HUES48 (cell line): ENCODE results near the gene CNTNAP2.

ENCODE experiments used
- H3K27ac ChIP-seq: one replicate; pipeline ENCODE4 v1.7.0; 2013; ENCODE audit warnings: low read depth, low read length, inconsistent platforms
- H3K27me3 ChIP-seq: 2 replicates; pipeline ENCODE4 v1.6.1; 2013; ENCODE audit warnings: mild to moderate bottlenecking, low read length; ENCODE audit not compliant: control insufficient read depth, insufficient read depth
- H3K36me3 ChIP-seq: 2 replicates; pipeline ENCODE4 v1.6.1; 2013; ENCODE audit warnings: low read length; ENCODE audit not compliant: control insufficient read depth, insufficient read depth
- H3K4me1 ChIP-seq: 2 replicates; pipeline ENCODE4 v1.6.1; 2013; ENCODE audit warnings: mild to moderate bottlenecking, low read length; ENCODE audit not compliant: control insufficient read depth, insufficient read depth
- H3K4me3 ChIP-seq: 2 replicates; pipeline ENCODE4 v1.5.1; 2013; ENCODE audit warnings: mild to moderate bottlenecking, low read depth, low read length
- H3K9ac ChIP-seq: 2 replicates; pipeline ENCODE4 v1.6.1; 2013; ENCODE audit warnings: mild to moderate bottlenecking, low read depth, low read length, moderate library complexity
- H3K9me3 ChIP-seq: 2 replicates; pipeline ENCODE4 v1.6.1; 2013; ENCODE audit warnings: low read length; ENCODE audit not compliant: control insufficient read depth, insufficient read depth

CNTNAP2 gene

DNA sequence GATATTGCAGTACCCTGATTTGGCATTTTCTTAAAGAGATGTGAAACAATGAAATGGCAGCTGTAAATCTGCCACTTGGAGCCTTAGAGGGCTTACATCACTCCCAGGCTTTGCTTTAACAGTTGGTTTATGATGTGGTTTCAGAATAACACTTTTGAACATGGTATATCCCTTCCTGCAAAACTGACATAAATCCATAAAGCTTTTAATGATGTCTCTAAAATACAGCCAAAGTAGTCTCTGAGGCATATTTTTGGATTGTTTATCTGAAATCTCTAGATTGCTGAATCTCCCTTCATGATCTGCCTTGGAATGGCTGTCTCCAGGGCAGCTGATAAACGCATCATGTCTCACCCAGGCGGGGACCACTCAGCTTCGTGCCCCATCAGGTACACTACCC lies 2096.1 kb downstream of the CNTNAP2 start:
- H3K27ac ChIP-seq = no peak overlapping the region
- H3K36me3 ChIP-seq = no peaks in the 10 kb centered on the region
- H3K9ac ChIP-seq = no peak overlapping the region
- no peaks in the 10 kb centered on the region for H3K27me3 ChIP-seq
- H3K4me3 ChIP-seq = no peak overlapping the region
- peaks cover 3% of the 10 kb centered on the region; the same call in 1 of the 2 replicates for H3K9me3 ChIP-seq
- H3K4me1 ChIP-seq = no peaks in the 10 kb centered on the region

DNA sequence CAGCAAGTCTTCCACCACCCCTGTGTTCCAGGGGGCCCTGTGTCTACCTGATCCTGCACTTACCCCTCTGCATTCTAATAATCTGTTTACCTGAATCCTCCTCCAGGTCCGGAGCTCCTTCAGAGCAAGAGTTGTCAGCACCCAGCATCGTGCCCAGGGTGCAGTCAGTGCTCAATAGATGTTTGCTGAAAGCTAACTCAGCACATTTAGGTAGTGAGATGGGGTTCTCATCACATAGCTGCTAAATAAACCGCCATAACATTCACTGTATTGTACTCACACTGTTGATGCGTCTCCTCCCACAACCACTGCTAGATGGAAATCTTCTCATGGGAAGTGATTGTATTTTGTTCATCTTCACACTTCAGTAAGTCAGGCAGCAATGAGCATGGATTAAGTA lies 2097.5 kb downstream of the CNTNAP2 start:
- H3K27me3 ChIP-seq = no peaks in the 10 kb centered on the region
- no peaks in the 10 kb centered on the region for H3K36me3 ChIP-seq
- no peak overlapping the region for H3K9ac ChIP-seq
- H3K4me3 ChIP-seq = no peak overlapping the region
- no peaks in the 10 kb centered on the region for H3K4me1 ChIP-seq
- H3K9me3 ChIP-seq = peaks cover 3% of the 10 kb centered on the region; the same call in 1 of the 2 replicates
- H3K27ac ChIP-seq = no peak overlapping the region

DNA sequence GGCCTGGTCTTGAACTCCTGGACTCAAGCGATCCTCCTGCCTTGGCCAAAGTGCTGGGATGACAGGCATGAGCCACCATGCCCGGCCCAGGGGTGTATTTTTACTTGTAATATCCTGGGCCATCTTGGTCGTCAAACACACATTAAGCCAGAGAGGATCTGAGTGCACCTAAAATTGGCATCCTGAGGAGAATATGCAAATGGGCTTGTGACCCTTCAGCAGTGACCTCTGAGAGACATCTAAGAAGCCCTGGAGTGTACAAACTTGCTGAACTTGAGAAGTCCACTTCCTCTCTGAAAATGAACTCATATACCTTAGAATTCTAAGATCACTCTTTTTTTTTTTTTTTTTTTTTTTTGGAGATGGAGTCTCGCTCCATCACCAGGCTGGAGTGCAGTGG lies 2102.0 kb downstream of the CNTNAP2 start:
- no peaks in the 10 kb centered on the region for H3K4me1 ChIP-seq
- H3K27me3 ChIP-seq = no peaks in the 10 kb centered on the region
- no peak overlapping the region for H3K27ac ChIP-seq
- peaks cover 3% of the 10 kb centered on the region; the same call in 1 of the 2 replicates for H3K9me3 ChIP-seq
- no peaks in the 10 kb centered on the region for H3K36me3 ChIP-seq
- H3K9ac ChIP-seq = no peak overlapping the region
- H3K4me3 ChIP-seq = no peak overlapping the region

DNA sequence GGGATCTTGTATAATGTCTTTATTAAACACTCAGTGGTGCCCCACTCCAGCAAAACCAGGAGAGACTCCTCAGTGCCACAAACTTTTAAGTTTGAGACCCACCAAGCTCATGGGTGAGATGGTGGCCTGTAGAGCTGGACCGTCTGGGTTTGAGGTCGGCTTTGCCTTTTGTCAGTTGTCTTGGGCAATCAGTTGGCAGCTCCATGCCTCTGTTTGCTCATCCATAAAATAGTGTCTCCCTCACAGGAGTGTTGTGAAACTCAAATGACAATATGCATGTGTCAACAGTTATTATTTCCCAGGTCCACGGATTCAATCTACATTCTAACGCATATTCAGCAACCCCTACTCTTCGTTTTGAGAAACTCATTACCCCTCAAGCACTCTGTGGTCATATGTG lies 2106.1 kb downstream of the CNTNAP2 start:
- H3K9me3 ChIP-seq = no peaks in the 10 kb centered on the region
- no peaks in the 10 kb centered on the region for H3K36me3 ChIP-seq
- no peak overlapping the region for H3K9ac ChIP-seq
- H3K27me3 ChIP-seq = no peaks in the 10 kb centered on the region
- no peak overlapping the region for H3K4me3 ChIP-seq
- H3K4me1 ChIP-seq = no peaks in the 10 kb centered on the region
- no peak overlapping the region for H3K27ac ChIP-seq

DNA sequence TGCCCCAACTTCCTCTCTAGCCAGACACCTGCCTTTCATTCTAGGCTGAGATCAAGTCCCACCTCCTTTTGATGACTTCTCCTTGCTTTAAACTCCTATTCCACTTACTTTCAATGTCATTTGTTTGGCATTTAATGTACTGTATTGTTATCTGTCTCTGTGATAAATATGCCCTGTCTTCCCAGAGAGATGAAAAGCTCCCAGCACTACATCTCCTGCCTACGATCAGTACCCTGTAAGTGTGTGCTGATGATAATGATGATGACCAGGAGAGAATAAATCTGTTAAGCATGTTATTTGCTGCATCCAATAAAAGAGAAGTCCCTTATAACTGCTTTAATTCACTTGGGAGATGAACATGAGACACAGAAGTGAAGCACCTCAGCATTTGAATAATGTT lies 2106.6 kb downstream of the CNTNAP2 start:
- H3K27me3 ChIP-seq = no peaks in the 10 kb centered on the region
- no peaks in the 10 kb centered on the region for H3K9me3 ChIP-seq
- no peak overlapping the region for H3K27ac ChIP-seq
- no peak overlapping the region for H3K9ac ChIP-seq
- no peak overlapping the region for H3K4me3 ChIP-seq
- H3K36me3 ChIP-seq = no peaks in the 10 kb centered on the region
- H3K4me1 ChIP-seq = no peaks in the 10 kb centered on the region

DNA sequence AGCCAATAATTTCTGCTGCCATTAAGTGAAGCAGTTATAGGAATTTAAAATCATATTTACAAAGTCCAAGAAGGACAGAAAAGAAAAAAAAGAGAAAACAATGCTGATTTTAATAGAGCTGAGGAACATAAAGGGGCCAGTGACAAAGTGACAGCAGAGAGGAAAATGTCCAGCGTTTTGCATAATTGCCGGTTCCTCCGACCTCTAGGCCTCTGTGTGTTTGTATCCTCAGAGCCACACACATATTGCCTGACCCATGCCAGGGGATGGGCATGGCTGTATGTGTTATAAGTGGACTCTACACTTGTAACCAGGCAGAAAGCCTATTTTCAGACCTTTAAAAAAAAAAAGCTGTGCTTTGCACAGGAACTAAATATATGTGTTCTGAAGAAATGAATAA lies 2107.1 kb downstream of the CNTNAP2 start:
- Histone ChIP-seq H3K27me3 (no peaks in the 10 kb centered on the region), H3K9me3 (no peaks in the 10 kb centered on the region), H3K4me1 (no peaks in the 10 kb centered on the region)

DNA sequence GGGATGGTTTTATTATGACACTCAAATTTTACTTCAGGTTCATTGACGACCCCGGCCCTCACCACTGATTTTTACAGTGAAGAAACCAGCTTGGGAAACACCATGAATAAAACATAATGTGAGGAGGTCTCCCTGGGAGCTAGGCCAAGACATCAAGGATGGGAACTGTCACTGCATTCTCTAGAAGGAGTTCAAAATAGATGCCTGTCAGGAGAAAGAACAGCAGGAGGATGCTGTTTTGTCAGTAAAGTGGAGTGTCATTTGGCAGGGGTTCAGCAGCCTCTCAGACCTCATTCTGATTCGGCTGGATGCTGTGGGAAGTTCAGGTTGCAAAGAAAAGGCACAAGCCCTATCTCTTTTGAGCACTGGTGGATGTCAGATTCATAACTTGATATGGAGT lies 2113.7 kb downstream of the CNTNAP2 start:
- Histone ChIP-seq H3K4me1 (no peaks in the 10 kb centered on the region), H3K9ac (no peak overlapping the region), H3K4me3 (no peak overlapping the region), H3K27ac (no peak overlapping the region), H3K36me3 (no peaks in the 10 kb centered on the region), H3K9me3 (no peaks in the 10 kb centered on the region), H3K27me3 (no peaks in the 10 kb centered on the region)

More for the DNA sequence above, 2107.1 kb downstream of the CNTNAP2 start:
- no peak overlapping the region for H3K9ac ChIP-seq
- no peaks in the 10 kb centered on the region for H3K36me3 ChIP-seq
- no peak overlapping the region for H3K27ac ChIP-seq
- H3K4me3 ChIP-seq = no peak overlapping the region

DNA sequence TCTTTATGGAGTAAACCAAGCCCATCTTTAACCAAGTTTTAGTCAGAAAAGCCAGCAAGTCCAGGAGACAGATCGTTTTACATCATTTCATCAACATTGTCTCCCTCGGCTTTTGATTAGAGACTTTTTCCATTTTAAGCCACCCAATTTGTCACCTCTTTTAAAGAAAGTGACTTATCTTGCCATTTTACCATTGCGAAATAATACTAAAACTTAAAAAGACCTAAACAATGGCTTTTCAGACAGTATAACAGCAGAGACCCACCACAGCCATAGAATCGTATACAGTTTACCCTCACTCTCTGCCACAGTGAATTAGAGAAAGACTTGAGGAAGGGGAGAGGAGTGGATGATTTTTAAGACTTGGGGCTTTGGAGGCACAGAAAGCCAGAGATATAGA lies 2114.3 kb downstream of the CNTNAP2 start:
- H3K4me1 ChIP-seq = no peaks in the 10 kb centered on the region
- no peaks in the 10 kb centered on the region for H3K27me3 ChIP-seq
- H3K36me3 ChIP-seq = no peaks in the 10 kb centered on the region
- H3K9ac ChIP-seq = no peak overlapping the region
- H3K4me3 ChIP-seq = no peak overlapping the region
- no peak overlapping the region for H3K27ac ChIP-seq
- no peaks in the 10 kb centered on the region for H3K9me3 ChIP-seq

DNA sequence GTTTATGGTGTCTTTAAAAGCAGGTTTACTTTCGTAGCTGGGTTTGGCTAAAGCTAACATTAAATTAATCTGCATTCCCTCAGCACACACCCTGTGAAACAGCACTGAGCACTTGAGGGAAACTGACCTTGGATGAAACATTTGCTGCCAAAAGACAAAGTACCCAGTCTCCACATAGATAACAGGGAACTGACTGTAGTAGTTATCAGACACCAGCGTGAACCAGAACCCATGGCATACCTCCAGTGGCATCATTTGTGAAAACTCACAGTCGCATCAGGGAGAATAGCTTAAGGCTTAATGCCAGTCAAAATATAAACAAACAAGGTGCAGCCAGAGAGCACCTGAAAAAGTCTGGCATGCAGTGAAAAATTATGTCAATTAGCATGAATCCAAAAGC lies 2116.2 kb downstream of the CNTNAP2 start:
- no peaks in the 10 kb centered on the region for H3K4me1 ChIP-seq
- H3K9me3 ChIP-seq = no peaks in the 10 kb centered on the region
- no peak overlapping the region for H3K27ac ChIP-seq
- no peaks in the 10 kb centered on the region for H3K36me3 ChIP-seq
- H3K4me3 ChIP-seq = no peak overlapping the region
- no peaks in the 10 kb centered on the region for H3K27me3 ChIP-seq
- no peak overlapping the region for H3K9ac ChIP-seq

DNA sequence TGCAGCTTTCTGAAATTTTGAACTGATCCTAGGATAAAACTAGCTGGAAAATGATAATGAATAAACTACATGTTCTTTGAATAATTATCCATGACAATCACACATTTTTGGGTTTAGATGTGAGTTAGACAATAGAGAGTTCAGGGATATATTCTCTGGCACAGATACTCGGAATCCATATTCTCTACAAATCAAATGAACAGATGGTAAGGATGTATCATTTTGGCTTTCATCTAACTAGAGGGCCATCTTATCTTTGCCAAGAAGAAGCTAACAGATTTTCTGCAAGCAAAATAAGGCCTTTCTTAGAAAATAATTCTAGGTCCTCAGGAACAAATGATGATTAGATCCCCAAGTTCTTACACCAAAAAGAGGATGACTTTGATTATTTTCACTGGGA lies 2118.1 kb downstream of the CNTNAP2 start:
- H3K4me3 ChIP-seq = no peak overlapping the region
- no peak overlapping the region for H3K9ac ChIP-seq
- no peaks in the 10 kb centered on the region for H3K27me3 ChIP-seq
- H3K36me3 ChIP-seq = no peaks in the 10 kb centered on the region
- no peaks in the 10 kb centered on the region for H3K4me1 ChIP-seq
- no peaks in the 10 kb centered on the region for H3K9me3 ChIP-seq
- no peak overlapping the region for H3K27ac ChIP-seq

DNA sequence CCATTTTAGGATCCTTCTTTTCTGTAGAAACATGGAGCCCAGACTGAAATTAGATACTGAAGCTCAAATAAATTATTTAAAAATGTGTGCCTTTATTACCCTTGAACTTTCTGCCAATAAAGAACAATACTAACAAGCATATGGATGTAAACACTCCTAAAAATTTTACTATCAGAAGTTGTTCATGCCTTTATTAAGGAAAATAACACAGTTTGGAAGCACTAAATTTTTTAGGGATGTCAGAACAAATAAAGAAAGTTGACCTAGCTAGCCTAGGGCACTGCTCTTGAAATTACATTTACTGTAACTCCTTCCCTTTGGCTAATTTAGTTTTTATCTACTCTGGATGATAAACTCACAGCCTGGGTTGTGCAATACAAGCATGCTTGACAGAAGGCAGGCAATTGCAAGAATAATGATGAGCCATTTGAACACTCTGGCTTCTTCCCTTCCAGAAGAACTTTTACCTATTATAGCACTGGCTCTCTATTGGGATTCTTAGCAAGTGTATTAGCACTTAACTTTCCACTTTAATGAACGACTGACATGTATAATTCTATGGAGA lies 2122.2 kb downstream of the CNTNAP2 start:
- H3K27me3 ChIP-seq = 0 out of 2 replicates have a peak, but pooled peaks cover 2% of the 10 kb centered on the region
- no peaks in the 10 kb centered on the region for H3K36me3 ChIP-seq
- H3K9ac ChIP-seq = no peak overlapping the region
- H3K4me1 ChIP-seq = no peaks in the 10 kb centered on the region
- no peaks in the 10 kb centered on the region for H3K9me3 ChIP-seq
- no peak overlapping the region for H3K4me3 ChIP-seq
- H3K27ac ChIP-seq = no peak overlapping the region
